Muscle layer of colon (tissue), 2 donors: ENCODE data around the gene ACAP1.

Experiments
- H3K27ac ChIP-seq: one replicate; pipeline ENCODE4 v1.7.0; 2013; ENCODE audit warnings: low read depth, mild to moderate bottlenecking, low read length, moderate library complexity
- H3K27me3 ChIP-seq, 2 donors: one replicate each; pipeline ENCODE4 v1.7.0; 2013; ENCODE audit warnings: low read length in 2 of 2, mild to moderate bottlenecking in 2 of 2; ENCODE audit not compliant: insufficient read depth in 2 of 2, control insufficient read depth in 1 of 2
- H3K36me3 ChIP-seq: one replicate; pipeline ENCODE4 v1.7.0; 2013; ENCODE audit warnings: mild to moderate bottlenecking, low read length; ENCODE audit not compliant: insufficient read depth
- H3K4me1 ChIP-seq: one replicate; pipeline ENCODE4 v1.7.0; 2013; ENCODE audit warnings: mild to moderate bottlenecking, low read length; ENCODE audit not compliant: insufficient read depth
- H3K4me3 ChIP-seq, 2 donors: one replicate each; pipeline ENCODE4 v1.7.0; 2013; ENCODE audit warnings: low read length in 2 of 2, low read depth in 1 of 2, mild to moderate bottlenecking in 1 of 2, moderate library complexity in 1 of 2
- H3K9ac ChIP-seq: one replicate; pipeline ENCODE4 v1.7.0; 2013; ENCODE audit warnings: low read length
- H3K9me3 ChIP-seq: one replicate; pipeline ENCODE4 v1.7.0; 2013; ENCODE audit warnings: mild to moderate bottlenecking, low read length
- donor health status: abdominal sarcoma.
- donor health status: Adenocarcinoma of cecum.

ACAP1 gene

GRCh38 chr17:7351665-7352502 lies 15.6 kb downstream of the ACAP1 start, which contains the start of gene KCTD11:
KCTD11 (plus strand) TSS chr17:7352162.
- no peaks in the 10 kb centered on the region for H3K27me3 ChIP-seq
- peak within 1 kb of the TSS; percentile 93 for H3K9ac ChIP-seq
- H3K4me1 ChIP-seq, result peaks cover 42% of the 10 kb centered on the region
- no peaks in the 10 kb centered on the region for H3K9me3 ChIP-seq
- peak within 1 kb of the TSS; percentile 43 to 88 for H3K4me3 ChIP-seq
- peak within 1 kb of the TSS; percentile 93 for H3K27ac ChIP-seq
- H3K36me3 ChIP-seq, result no peaks in the 10 kb centered on the region

- H3K27me3 ChIP-seq, result no peaks in the 10 kb centered on the region
- peak overlapping the region; percentile 93 for H3K27ac ChIP-seq
- peak overlapping the region; percentile 89 for H3K9ac ChIP-seq
- H3K4me3 ChIP-seq, result peak overlapping the region; percentile 43 to 88
- H3K36me3 ChIP-seq, result no peaks in the 10 kb centered on the region
- no peaks in the 10 kb centered on the region for H3K9me3 ChIP-seq
- H3K4me1 ChIP-seq, result peaks cover 42% of the 10 kb centered on the region
Measured at GRCh38 chr17:7352503-7352889, 16.2 kb downstream of the ACAP1 start.

- H3K9me3 ChIP-seq, result no peaks in the 10 kb centered on the region
- H3K4me3 ChIP-seq, result peak overlapping the region; percentile 43 to 88
- H3K4me1 ChIP-seq, result peaks cover 42% of the 10 kb centered on the region
- H3K9ac ChIP-seq, result no peak overlapping the region
- H3K36me3 ChIP-seq, result no peaks in the 10 kb centered on the region
- no peaks in the 10 kb centered on the region for H3K27me3 ChIP-seq
- peak overlapping the region; percentile 93 for H3K27ac ChIP-seq
Measured at GRCh38 chr17:7352910-7353635, 16.7 kb downstream of the ACAP1 start.

- no peak overlapping the region for H3K27ac ChIP-seq
- no peak overlapping the region for H3K4me3 ChIP-seq
- H3K27me3 ChIP-seq, result no peaks in the 10 kb centered on the region
- H3K9ac ChIP-seq, result no peak overlapping the region
- peaks cover 42% of the 10 kb centered on the region for H3K4me1 ChIP-seq
- no peaks in the 10 kb centered on the region for H3K36me3 ChIP-seq
- no peaks in the 10 kb centered on the region for H3K9me3 ChIP-seq
Measured at GRCh38 chr17:7354262-7354843, 18.0 kb downstream of the ACAP1 start.

GRCh38 chr17:7355053-7355452 lies 18.7 kb downstream of the ACAP1 start, which contains the start of gene TMEM95:
TMEM95 (plus strand) TSS chr17:7355156; CDS start chr17:7355205, 49 bp downstream.
- Histone ChIP-seq H3K9ac (no peak within 1 kb of the TSS), H3K36me3 (no peaks in the 10 kb centered on the region), H3K4me3 (no peak within 1 kb of the TSS)

GRCh38 chr17:7355573-7355972 lies 19.2 kb downstream of the ACAP1 start:
- peaks cover 37% of the 10 kb centered on the region for H3K4me1 ChIP-seq
- H3K4me3 ChIP-seq, result no peak overlapping the region
- no peaks in the 10 kb centered on the region for H3K27me3 ChIP-seq
- no peak overlapping the region for H3K9ac ChIP-seq
- no peaks in the 10 kb centered on the region for H3K36me3 ChIP-seq
- no peak overlapping the region for H3K27ac ChIP-seq
- H3K9me3 ChIP-seq, result no peaks in the 10 kb centered on the region

More at GRCh38 chr17:7355053-7355452, 18.7 kb downstream of the ACAP1 start, which contains the start of gene TMEM95:
- Histone ChIP-seq H3K27ac (no peak within 1 kb of the TSS), H3K9me3 (no peaks in the 10 kb centered on the region), H3K4me1 (peaks cover 37% of the 10 kb centered on the region), H3K27me3 (no peaks in the 10 kb centered on the region)

- H3K4me3 ChIP-seq, result no peak overlapping the region
- H3K27ac ChIP-seq, result no peak overlapping the region
Measured at GRCh38 chr17:7356072-7356549, 19.8 kb downstream of the ACAP1 start.

GRCh38 chr17:7356756-7357155 lies 20.4 kb downstream of the ACAP1 start:
- Histone ChIP-seq H3K9ac (no peak overlapping the region), H3K27me3 (no peaks in the 10 kb centered on the region), H3K36me3 (no peaks in the 10 kb centered on the region), H3K4me1 (peaks cover 37% of the 10 kb centered on the region), H3K4me3 (no peak overlapping the region), H3K9me3 (no peaks in the 10 kb centered on the region), H3K27ac (no peak overlapping the region)

More at GRCh38 chr17:7356072-7356549, 19.8 kb downstream of the ACAP1 start:
- Histone ChIP-seq H3K27me3 (no peaks in the 10 kb centered on the region), H3K4me1 (peaks cover 37% of the 10 kb centered on the region), H3K9ac (no peak overlapping the region), H3K36me3 (no peaks in the 10 kb centered on the region), H3K9me3 (no peaks in the 10 kb centered on the region)

- Histone ChIP-seq H3K27me3 (no peaks in the 10 kb centered on the region), H3K9ac (no peak overlapping the region), H3K4me3 (no peak overlapping the region), H3K36me3 (no peaks in the 10 kb centered on the region), H3K9me3 (no peaks in the 10 kb centered on the region), H3K4me1 (peaks cover 37% of the 10 kb centered on the region), H3K27ac (no peak overlapping the region)
Measured at GRCh38 chr17:7357381-7357780, 21.1 kb downstream of the ACAP1 start.

GRCh38 chr17:7361906-7362305 lies 25.6 kb downstream of the ACAP1 start:
- Histone ChIP-seq H3K4me3 (no peak overlapping the region), H3K9ac (no peak overlapping the region), H3K27me3 (no peaks in the 10 kb centered on the region), H3K9me3 (no peaks in the 10 kb centered on the region), H3K36me3 (no peaks in the 10 kb centered on the region), H3K27ac (no peak overlapping the region), H3K4me1 (no peaks in the 10 kb centered on the region)

GRCh38 chr17:7363311-7363710 lies 27.0 kb downstream of the ACAP1 start:
- H3K9me3 ChIP-seq, result no peaks in the 10 kb centered on the region
- H3K27ac ChIP-seq, result no peak overlapping the region
- no peaks in the 10 kb centered on the region for H3K4me1 ChIP-seq
- H3K27me3 ChIP-seq, result no peaks in the 10 kb centered on the region
- H3K9ac ChIP-seq, result no peak overlapping the region
- no peaks in the 10 kb centered on the region for H3K36me3 ChIP-seq
- H3K4me3 ChIP-seq, result no peak overlapping the region
